H1 (cell line): ENCODE results near the gene HMGCL. TPM values are rescaled to one million over a fixed set of nuclear protein-coding genes. Genes with fewer than 3 reads are reported as not detected.

Source experiments
- CTCF ChIA-PET: fragments of 300-600 bp; sonication (Branson Sonifier 250); formaldehyde crosslinking; loops from one replicate; lab custom pipeline; 2021; ENCODE audit not compliant: partially characterized antibody; lab: Charles Lee
- POLR2A ChIA-PET: fragments of 300-600 bp; sonication (Branson Sonifier 250); formaldehyde crosslinking; loops from one replicate; lab custom pipeline; 2021; ENCODE audit warnings: inconsistent platforms; ENCODE audit not compliant: partially characterized antibody; lab: Charles Lee
- DNase-seq, 2 experiments: peaks; one replicate each; pipeline versions ENCODE4 v3.0.0 to v3.0.0-alpha.2; 2010 to 2022; ENCODE audit warnings: low spot score in 2 of 2, low read depth in 1 of 2, mixed read lengths in 1 of 2
- FAIRE-seq: peaks from 2 replicates; lab custom pipeline; 2011; peaks lifted over from hg19 to GRCh38; lab: Jason Lieb, UNC
- H2AFZ ChIP-seq: 2 replicates; pipeline ENCODE4 v1.8.1; 2012; ENCODE audit warnings: low read length, inconsistent platforms
- H2AK5ac ChIP-seq: 2 replicates; pipeline ENCODE4 v1.6.1; 2013; ENCODE audit warnings: low read depth, low read length
- H2BK120ac ChIP-seq: replicated peaks from 2 replicates; pipeline ENCODE3; 2013; ENCODE audit warnings: low read depth, low read length, inconsistent platforms
- H2BK12ac ChIP-seq: 2 replicates; pipeline ENCODE4 v1.6.1; 2013; ENCODE audit warnings: low read depth, low read length
- H2BK15ac ChIP-seq: 2 replicates; pipeline ENCODE4 v1.6.1; 2013; ENCODE audit warnings: low read length
- H2BK20ac ChIP-seq: 2 replicates; pipeline ENCODE4 v1.6.1; 2013; ENCODE audit warnings: low read length
- H2BK5ac ChIP-seq: 2 replicates; pipeline ENCODE4 v1.6.1; 2013; ENCODE audit warnings: low read depth, low read length
- H3K14ac ChIP-seq: 2 replicates; pipeline ENCODE4 v1.6.1; 2013; ENCODE audit warnings: inconsistent platforms; ENCODE audit not compliant: insufficient read length
- H3K18ac ChIP-seq: 2 replicates; pipeline ENCODE4 v1.6.1; 2013; ENCODE audit warnings: low read length; ENCODE audit errors: extremely low read depth
- H3K23ac ChIP-seq: 2 replicates; pipeline ENCODE4 v1.6.1; 2013; ENCODE audit warnings: inconsistent platforms; ENCODE audit not compliant: insufficient read length
- H3K23me2 ChIP-seq: 2 replicates; pipeline ENCODE4 v1.6.1; 2013; ENCODE audit warnings: low read depth, low read length
- H3K27ac ChIP-seq: 2 replicates; pipeline ENCODE4 v1.6.1; 2011; ENCODE audit warnings: low read depth, low read length, inconsistent platforms
- H3K27me3 ChIP-seq, 4 experiments: replicated peaks in 1 of 4; 1 replicate in 1 of 4; 2 replicates in 3 of 4; pipeline versions ENCODE4 v1.6.1 to v1.8.1; 2011 to 2013; ENCODE audit warnings: low read length in 3 of 4, mild to moderate bottlenecking in 3 of 4, inconsistent platforms in 2 of 4, mixed read lengths in 2 of 4, moderate library complexity in 1 of 4; ENCODE audit not compliant: control insufficient read depth in 3 of 4, insufficient read depth in 3 of 4; ENCODE audit errors: extremely low read depth in 1 of 4
- H3K36me3 ChIP-seq, 4 experiments: 2 replicates each; pipeline versions ENCODE4 v1.6.1 to v1.8.1; 2011 to 2013; ENCODE audit warnings: mild to moderate bottlenecking in 4 of 4, low read length in 3 of 4, moderate library complexity in 2 of 4, control low read depth in 1 of 4, inconsistent platforms in 1 of 4; ENCODE audit not compliant: insufficient read depth in 4 of 4, control insufficient read depth in 2 of 4
- H3K4ac ChIP-seq: replicated peaks from 2 replicates; pipeline ENCODE3; 2013; ENCODE audit warnings: low read length, low read depth, mixed read lengths, inconsistent platforms; ENCODE audit not compliant: insufficient read length
- H3K4me1 ChIP-seq, 4 experiments: replicated peaks in 1 of 4; 1 replicate in 1 of 4; 2 replicates in 3 of 4; pipeline versions ENCODE4 v1.6.1 to v1.8.1; 2011 to 2013; ENCODE audit warnings: low read length in 3 of 4, inconsistent platforms in 2 of 4, mixed read lengths in 1 of 4; ENCODE audit not compliant: insufficient read depth in 4 of 4, control insufficient read depth in 3 of 4
- H3K4me2 ChIP-seq, 2 experiments: 2 replicates each; pipeline versions ENCODE4 v1.6.1 to v1.8.1; 2011 to 2013; ENCODE audit warnings: low read depth in 2 of 2, low read length in 2 of 2, control low read depth in 1 of 2, inconsistent platforms in 1 of 2, mild to moderate bottlenecking in 1 of 2; ENCODE audit not compliant: insufficient read depth in 1 of 2
- H3K4me3 ChIP-seq, 4 experiments: fragments of 200-600, 300-600 bp in 1 of 4; sonication (generic), shearing (Covaris generic), sonication (Bioruptor Twin) in 1 of 4; 2 replicates each; pipeline versions ENCODE4 v1.5.1 to v1.8.1; 2011 to 2016; ENCODE audit warnings: low read length in 4 of 4, low read depth in 3 of 4, control low read depth in 2 of 4, inconsistent platforms in 2 of 4, mild to moderate bottlenecking in 2 of 4, mixed read lengths in 1 of 4, moderate library complexity in 1 of 4; ENCODE audit not compliant: insufficient read depth in 2 of 4; ENCODE audit errors: extremely low read depth in 1 of 4
- H3K56ac ChIP-seq: replicated peaks from 2 replicates; pipeline ENCODE3; 2013; ENCODE audit warnings: low read depth, mild to moderate bottlenecking, mixed read lengths, low read length, inconsistent platforms; ENCODE audit not compliant: insufficient read length
- H3K79me1 ChIP-seq: 2 replicates; pipeline ENCODE4 v1.6.1; 2013; ENCODE audit warnings: low read depth, low read length, control low read depth
- H3K79me2 ChIP-seq, 2 experiments: 2 replicates each; pipeline versions ENCODE4 v1.6.1 to v1.8.1; 2012 to 2013; ENCODE audit warnings: low read length in 2 of 2, mild to moderate bottlenecking in 2 of 2, inconsistent platforms in 1 of 2; ENCODE audit not compliant: insufficient read depth in 2 of 2, control insufficient read depth in 1 of 2
- H3K9ac ChIP-seq, 4 experiments: replicated peaks in 1 of 4; 1 replicate in 1 of 4; 2 replicates in 3 of 4; pipeline versions ENCODE4 v1.6.1 to v1.8.1; 2011 to 2013; ENCODE audit warnings: low read depth in 3 of 4, low read length in 3 of 4, control low read depth in 2 of 4, mild to moderate bottlenecking in 2 of 4, moderate library complexity in 2 of 4, inconsistent platforms in 1 of 4; ENCODE audit errors: extremely low read depth in 1 of 4
- H3K9me3 ChIP-seq, 2 experiments: 2 replicates each; pipeline versions ENCODE4 v1.6.1 to v1.8.1; 2012 to 2013; ENCODE audit warnings: mild to moderate bottlenecking in 2 of 2, moderate library complexity in 2 of 2, control low read depth in 1 of 2, inconsistent platforms in 1 of 2, low read depth in 1 of 2, low read length in 1 of 2, mixed read lengths in 1 of 2; ENCODE audit not compliant: insufficient read depth in 2 of 2
- H4K20me1 ChIP-seq, 2 experiments: replicated peaks in 1 of 2; 2 replicates each; pipeline versions ENCODE3 to v1.8.1; 2011 to 2013; ENCODE audit warnings: inconsistent platforms in 2 of 2, low read length in 2 of 2, mild to moderate bottlenecking in 1 of 2; ENCODE audit not compliant: insufficient read depth in 2 of 2, control insufficient read depth in 1 of 2
- H4K5ac ChIP-seq: 2 replicates; pipeline ENCODE4 v1.6.1; 2013; ENCODE audit warnings: low read length, low read depth, mixed read lengths, inconsistent platforms; ENCODE audit not compliant: insufficient read length
- H4K8ac ChIP-seq: 2 replicates; pipeline ENCODE4 v1.8.0; 2013; ENCODE audit warnings: mild to moderate bottlenecking, moderate library complexity, low read length, inconsistent platforms; ENCODE audit not compliant: insufficient read depth; ENCODE audit errors: extremely low read depth
- H4K91ac ChIP-seq: replicated peaks from 2 replicates; pipeline ENCODE3; 2013; ENCODE audit warnings: low read length, mixed read lengths, inconsistent platforms; ENCODE audit not compliant: insufficient read length
- ASH2L ChIP-seq: fragments of 200-600, 300-600 bp; sonication (generic); IDR thresholded peaks from one replicate; pipeline ENCODE4 v1.7.1; 2017; ENCODE audit warnings: low read length
- BRCA1 ChIP-seq: IDR thresholded peaks from 2 replicates; pipeline ENCODE4 v1.6.1; 2012; ENCODE audit warnings: low read depth, low read length, improper control_type of control experiment
- CBX8 ChIP-seq: fragments of 300-800, 300-1000 bp; sonication (generic); IDR thresholded peaks from 2 replicates; pipeline ENCODE4 v1.7.1; 2016; ENCODE audit warnings: low read depth, low read length, borderline replicate concordance
- CREB1 ChIP-seq: IDR thresholded peaks from 2 replicates; pipeline ENCODE4 v1.6.1; 2012; ENCODE audit warnings: inconsistent platforms
- FOSL1 ChIP-seq: IDR thresholded peaks from 2 replicates; pipeline ENCODE4 v1.6.1; 2011; ENCODE audit warnings: mild to moderate bottlenecking, low read depth, low read length, moderate library complexity; ENCODE audit not compliant: insufficient read depth
- HDAC6 ChIP-seq: IDR thresholded peaks from one replicate; pipeline ENCODE4 v1.7.1; 2012; ENCODE audit warnings: low read depth, mild to moderate bottlenecking, inconsistent platforms, low read length, moderate library complexity
- KDM5A ChIP-seq: fragments of 200-600 bp; IDR thresholded peaks from 2 replicates; pipeline ENCODE4 v1.7.1; 2012; ENCODE audit warnings: mild to moderate bottlenecking, low read length, inconsistent platforms, mixed read lengths
- PHF8 ChIP-seq: fragments of 200-600 bp; sonication (generic); conservative IDR thresholded peaks from 2 replicates; pipeline ENCODE4 v1.7.1; 2012; ENCODE audit warnings: low read depth, mild to moderate bottlenecking, inconsistent platforms, low read length, moderate library complexity
- POLR2AphosphoS5 ChIP-seq: IDR thresholded peaks from 2 replicates; pipeline ENCODE4 v1.6.1; 2011; ENCODE audit warnings: low read depth, low read length
- SIRT6 ChIP-seq: IDR thresholded peaks from one replicate; pipeline ENCODE4 v1.7.1; 2012; ENCODE audit warnings: low read length, inconsistent platforms
- TEAD4 ChIP-seq: IDR thresholded peaks from 2 replicates; pipeline ENCODE4 v1.6.1; 2012; ENCODE audit warnings: low read depth, low read length, inconsistent platforms, mixed read lengths
- WGBS, 2 experiments: shearing (Covaris generic) in 1 of 2; methylation state at CpG; one replicate each; pipeline versions ENCODE4 v1.1.6 to v1.1.7; 2013 to 2015; ENCODE audit warnings: low lambda C conversion rate in 2 of 2, mixed read lengths in 2 of 2, inconsistent platforms in 1 of 2, low coverage in 1 of 2, missing lambda C conversion rate in 1 of 2; ENCODE audit not compliant: insufficient replicate concordance in 2 of 2, insufficient coverage in 1 of 2, insufficient read length in 1 of 2; ENCODE audit errors: extremely low coverage in 1 of 2, missing lambda C conversion rate in 1 of 2; 5-methylcytosine and 5-hydroxymethylcytosine counted together
- polyA plus RNA-seq, 7 experiments: library from polyadenylated mRNA; depleted of rRNA in 3 of 7; stranded (reverse) in 5 of 7; unstranded in 2 of 7; fragments of >200 nt in 5 of 7; fragments of 200-250 nt in 2 of 7; gene quantifications; 1 replicate in 5 of 7; 2 replicates in 1 of 7; 4 replicates in 1 of 7; pipeline versions ENCODE4 v1.2.1 to v1.2.3, GENCODE V29; 2011 to 2013; ENCODE audit warnings: missing spikeins in 2 of 7, mixed read lengths in 2 of 7
- total RNA-seq: library from RNA; stranded (reverse); fragmentation: NEBNext Ultra II Directional; extraction: Animal tissue kit (Norgen Biotek cat#: 25700); gene quantifications from 2 replicates; pipeline ENCODE4 v1.2.1, GENCODE V29; 2021

Gene HMGCL
- total and polyA plus RNA-seq, 2 of the 8 experiments (the other 6 are each of a cell fraction or from before 2014, with no cell fraction given), result 13.7 to 19.5 TPM

DNA sequence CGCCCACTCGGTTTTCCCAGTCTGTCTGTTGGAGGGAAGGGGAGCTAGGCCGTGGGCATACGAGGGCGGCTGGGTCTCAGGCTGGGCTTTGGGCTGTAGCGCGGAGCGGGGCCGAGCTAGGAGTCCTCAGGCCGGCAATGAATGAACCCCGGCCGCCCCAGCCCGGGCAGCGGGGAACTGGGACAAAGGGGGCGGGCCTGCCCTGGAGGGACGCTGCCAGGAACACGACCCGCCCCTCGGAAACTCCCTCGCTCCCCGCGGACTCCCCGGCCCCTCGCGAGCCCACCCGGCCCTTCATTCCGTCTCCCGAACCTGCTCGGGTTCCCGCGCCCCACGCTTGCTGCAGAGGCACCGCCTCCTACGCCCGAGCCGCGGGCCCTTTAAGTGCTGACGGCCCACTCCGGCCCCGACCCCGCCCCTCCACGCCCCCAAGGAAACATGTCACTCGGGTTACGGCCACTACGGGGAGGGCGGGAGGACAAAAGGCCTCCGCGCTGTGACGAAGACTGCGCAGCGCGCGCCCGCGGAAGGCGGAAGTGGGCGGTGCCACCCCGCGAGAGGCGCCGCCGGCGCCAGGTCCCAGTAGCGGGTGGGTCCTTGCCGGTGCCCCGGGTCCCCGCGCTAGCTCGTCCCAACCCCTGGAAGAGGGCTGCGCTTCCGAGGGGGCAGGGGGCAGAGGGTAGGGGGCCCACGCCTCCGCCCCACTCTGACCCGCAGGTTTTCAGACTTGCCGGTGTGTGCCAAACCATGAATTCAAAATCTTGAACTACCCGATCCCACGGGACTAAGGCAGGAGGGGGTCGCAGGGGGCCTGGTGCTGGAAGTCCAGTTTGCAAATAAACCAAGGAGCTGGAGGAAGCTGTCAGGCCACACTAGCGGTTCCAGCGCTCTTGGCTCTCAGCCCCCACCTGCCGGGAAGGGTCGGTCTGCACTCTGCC lies 24.6 kb downstream of the HMGCL start, which contains the start of gene GALE:
GALE (minus strand) TSS at position 355 of the 938 bp plus-strand sequence. CDS start 1,747 bp downstream, outside the sequence.
- Histone ChIP-seq H3K27ac (no peak within 1 kb of the TSS), H4K5ac (peak within 1 kb of the TSS; percentile 21), H4K20me1 (peaks cover 2 to 6% of the 10 kb centered on the region in 2 experiments), H2BK5ac (peak within 1 kb of the TSS; percentile 79; the same call in 1 of the 2 replicates), H3K56ac (peak within 1 kb of the TSS; percentile 52), H3K18ac (peak within 1 kb of the TSS; percentile 53), H4K8ac (peak within 1 kb of the TSS; percentile 28), H3K4me1 (peaks cover 0 to 12% (median 9%) of the 10 kb centered on the region in 4 experiments; a peak in 5 of 7 replicates), H2BK15ac (0 out of 2 replicates have a peak within 1 kb of the TSS, but pooled peaks have one; percentile 72), H3K14ac (no peak within 1 kb of the TSS), H2AFZ (no peak within 1 kb of the TSS), H2BK20ac (no peak within 1 kb of the TSS), H3K9ac (peak within 1 kb of the TSS; percentile 33 to 82 (median 45)), H3K36me3 (peaks cover 6 to 18% (median 14%) of the 10 kb centered on the region in 4 experiments; a peak in 5 of 8 replicates), H3K4me3 (peak within 1 kb of the TSS; percentile 57 to 81 (median 70)), H2BK120ac (peak within 1 kb of the TSS; percentile 69), H3K79me1 (no peaks in the 10 kb centered on the region), H2BK12ac (peak within 1 kb of the TSS; percentile 53; the same call in 1 of the 2 replicates), H3K9me3 (no peaks in the 10 kb centered on the region), H3K4me2 (peak within 1 kb of the TSS; percentile 89 to 95), H3K4ac (no peak within 1 kb of the TSS), H3K79me2 (no peaks in the 10 kb centered on the region), H3K27me3 (no peaks in the 10 kb centered on the region; a peak in 1 of 7 replicates), H3K23ac (no peak within 1 kb of the TSS), H4K91ac (peak within 1 kb of the TSS; percentile 79), H2AK5ac (no peak within 1 kb of the TSS), H3K23me2 (peaks cover 16% of the 10 kb centered on the region)
- POLR2A ChIA-PET, result interaction anchor here (0.6 to 16.2 kb wide), 13 partner anchors 10 to 159 kb away, joined by 3 to 192 read pairs (median 4); partner anchors contain the start of genes HMGCL, LYPLA2, PITHD1 and PNRC2
- FAIRE-seq (no peak), DNase-seq (peak in 1 of 2 experiments; percentile 84)
- CTCF ChIA-PET, result interaction anchor here (0.6 to 5.3 kb wide), 13 partner anchors 10 to 143 kb away, joined by 3 to 66 read pairs (median 6); partner anchors contain the start of gene PITHD1
- WGBS, 2 experiments, result 2% methylated on average over 44 of the region's 82 CpGs; no CpG with 5 or more reads in 1 of the 2 experiments
- TF ChIP-seq KDM5A (no peak), POLR2AphosphoS5 (no peak; the same call in 1 of the 2 replicates), PHF8 (peak; percentile 56), CREB1 (peak; percentile 81), CBX8 (no peak), ASH2L (peak; percentile 45), FOSL1 (no peak), HDAC6 (no peak), SIRT6 (no peak), TEAD4 (no peak), BRCA1 (no peak)
